Activated T-cell treated with anti-CD3 and anti-CD28 coated beads, Interleukin-2, amount 50 U/mL, for 4 hours (primary cell): ENCODE measurements around the gene CRNKL1. TPM values are rescaled to one million over a fixed set of nuclear protein-coding genes. Genes with fewer than 3 reads are reported as not detected.

ENCODE experiments used
- ATAC-seq, 2 donors: fragments of 200-7000 bp; cut with Tn5 transposase; one replicate each; pipeline ENCODE4 v1.10.0; 2021
- DNase-seq: peaks from one replicate; pipeline ENCODE4 v3.0.0-alpha.2; 2020
- H3K27me3 Mint-ChIP-seq: one replicate; pipeline ENCODE4 v1.8.0; 2021; ENCODE audit warnings: low read depth, mixed read lengths
- H3K36me3 Mint-ChIP-seq: one replicate; pipeline ENCODE4 v1.8.0; 2022; ENCODE audit warnings: mixed read lengths; ENCODE audit not compliant: insufficient read depth
- H3K4me1 Mint-ChIP-seq: one replicate; pipeline ENCODE4 v1.8.0; 2021; ENCODE audit warnings: low read depth, mixed read lengths
- H3K4me3 Mint-ChIP-seq: one replicate; pipeline ENCODE4 v1.8.0; 2021; ENCODE audit warnings: mild to moderate bottlenecking, moderate library complexity, mixed read lengths
- H3K9me3 Mint-ChIP-seq: one replicate; pipeline ENCODE4 v1.8.0; 2021; ENCODE audit warnings: mixed read lengths
- total RNA-seq, 3 donors: library from RNA; stranded (reverse); gene quantifications; one replicate each; pipeline ENCODE4 v1.2.1, GENCODE V29; 2021

The CRNKL1 gene
- total RNA-seq, 3 donors from 2014 or later, result 24.0 to 25.9 (median 24.3) TPM

- H3K4me1 Mint-ChIP-seq, result no peaks in the 10 kb centered on the region
- no peak overlapping the region for H3K4me3 Mint-ChIP-seq
- ATAC-seq (no peak), DNase-seq (no peak)
- no peaks in the 10 kb centered on the region for H3K36me3 Mint-ChIP-seq
- H3K9me3 Mint-ChIP-seq, result no peaks in the 10 kb centered on the region
- H3K27me3 Mint-ChIP-seq, result peaks cover 3% of the 10 kb centered on the region
Observed at GRCh38 chr20:20076297-20077065, 24.2 kb upstream of the CRNKL1 start.

GRCh38 chr20:20075032-20075431 is 22.8 kb upstream of the CRNKL1 start:
- no peaks in the 10 kb centered on the region for H3K36me3 Mint-ChIP-seq
- H3K4me1 Mint-ChIP-seq, result no peaks in the 10 kb centered on the region
- H3K4me3 Mint-ChIP-seq, result no peak overlapping the region
- H3K27me3 Mint-ChIP-seq, result peaks cover 3% of the 10 kb centered on the region
- no peak for ATAC-seq
- DNase-seq, result no peak
- H3K9me3 Mint-ChIP-seq, result no peaks in the 10 kb centered on the region

GRCh38 chr20:20073801-20074371 is 21.6 kb upstream of the CRNKL1 start:
- no peak for ATAC-seq
- H3K4me3 Mint-ChIP-seq, result no peak overlapping the region
- no peaks in the 10 kb centered on the region for H3K9me3 Mint-ChIP-seq
- no peaks in the 10 kb centered on the region for H3K36me3 Mint-ChIP-seq
- peaks cover 2% of the 10 kb centered on the region for H3K27me3 Mint-ChIP-seq
- DNase-seq, result no peak
- H3K4me1 Mint-ChIP-seq, result no peaks in the 10 kb centered on the region

GRCh38 chr20:20070871-20071726 is 18.8 kb upstream of the CRNKL1 start:
- DNase-seq, result no peak

GRCh38 chr20:20065361-20065760 is 13.1 kb upstream of the CRNKL1 start:
- Mint-ChIP-seq H3K36me3 (no peaks in the 10 kb centered on the region), H3K4me3 (no peak overlapping the region), H3K27me3 (peaks cover 28% of the 10 kb centered on the region), H3K9me3 (no peaks in the 10 kb centered on the region), H3K4me1 (no peaks in the 10 kb centered on the region)
- DNase-seq, result no peak
- no peak for ATAC-seq

More at GRCh38 chr20:20070871-20071726, 18.8 kb upstream of the CRNKL1 start:
- Mint-ChIP-seq H3K9me3 (no peaks in the 10 kb centered on the region), H3K27me3 (peaks cover 2% of the 10 kb centered on the region), H3K4me1 (no peaks in the 10 kb centered on the region), H3K36me3 (no peaks in the 10 kb centered on the region), H3K4me3 (no peak overlapping the region)
- no peak for ATAC-seq

- no peak for ATAC-seq
- Mint-ChIP-seq H3K36me3 (no peaks in the 10 kb centered on the region), H3K4me3 (no peak overlapping the region), H3K9me3 (no peaks in the 10 kb centered on the region), H3K4me1 (no peaks in the 10 kb centered on the region), H3K27me3 (peaks cover 28% of the 10 kb centered on the region)
- DNase-seq, result no peak
Observed at GRCh38 chr20:20063941-20064702, 11.9 kb upstream of the CRNKL1 start.

- Mint-ChIP-seq H3K4me1 (no peaks in the 10 kb centered on the region), H3K4me3 (no peak overlapping the region), H3K36me3 (no peaks in the 10 kb centered on the region), H3K9me3 (no peaks in the 10 kb centered on the region), H3K27me3 (peaks cover 30% of the 10 kb centered on the region)
- ATAC-seq (no peak), DNase-seq (no peak)
Observed at GRCh38 chr20:20060234-20060998, 8.2 kb upstream of the CRNKL1 start.

- Mint-ChIP-seq H3K36me3 (peaks cover 23% of the 10 kb centered on the region), H3K9me3 (no peaks in the 10 kb centered on the region), H3K4me1 (peaks cover 20% of the 10 kb centered on the region), H3K27me3 (peaks cover 8% of the 10 kb centered on the region), H3K4me3 (peak overlapping the region; percentile 98)
- peak; percentile 22 to 28 for ATAC-seq
- DNase-seq, result no peak
Observed at GRCh38 chr20:20051767-20052073, 546 bp downstream of the CRNKL1 start.

- Mint-ChIP-seq H3K9me3 (no peaks in the 10 kb centered on the region), H3K27me3 (no peaks in the 10 kb centered on the region), H3K4me3 (no peak overlapping the region), H3K36me3 (peaks cover 58% of the 10 kb centered on the region), H3K4me1 (no peaks in the 10 kb centered on the region)
- DNase-seq, result no peak
- no peak for ATAC-seq
Observed at GRCh38 chr20:20039752-20040387, 12.4 kb downstream of the CRNKL1 start.

- no peak overlapping the region for H3K4me3 Mint-ChIP-seq
- H3K9me3 Mint-ChIP-seq, result no peaks in the 10 kb centered on the region
- no peaks in the 10 kb centered on the region for H3K4me1 Mint-ChIP-seq
- H3K27me3 Mint-ChIP-seq, result no peaks in the 10 kb centered on the region
- DNase-seq, result no peak
- H3K36me3 Mint-ChIP-seq, result peaks cover 53% of the 10 kb centered on the region
- no peak for ATAC-seq
Observed at GRCh38 chr20:20038586-20038985, 13.7 kb downstream of the CRNKL1 start.

- H3K36me3 Mint-ChIP-seq, result peaks cover 47% of the 10 kb centered on the region
- H3K4me3 Mint-ChIP-seq, result no peak overlapping the region
- no peaks in the 10 kb centered on the region for H3K4me1 Mint-ChIP-seq
- H3K9me3 Mint-ChIP-seq, result no peaks in the 10 kb centered on the region
- no peaks in the 10 kb centered on the region for H3K27me3 Mint-ChIP-seq
- ATAC-seq (no peak), DNase-seq (no peak)
Observed at GRCh38 chr20:20037960-20038359, 14.3 kb downstream of the CRNKL1 start.

GRCh38 chr20:20036756-20037155 is 15.5 kb downstream of the CRNKL1 start:
- no peaks in the 10 kb centered on the region for H3K27me3 Mint-ChIP-seq
- no peaks in the 10 kb centered on the region for H3K9me3 Mint-ChIP-seq

GRCh38 chr20:20034486-20034885 is 17.8 kb downstream of the CRNKL1 start:
- no peaks in the 10 kb centered on the region for H3K4me1 Mint-ChIP-seq
- H3K36me3 Mint-ChIP-seq, result peaks cover 37% of the 10 kb centered on the region
- no peak for ATAC-seq

More at GRCh38 chr20:20036756-20037155, 15.5 kb downstream of the CRNKL1 start:
- ATAC-seq, result no peak
- H3K4me1 Mint-ChIP-seq, result no peaks in the 10 kb centered on the region
- DNase-seq, result no peak
- H3K4me3 Mint-ChIP-seq, result no peak overlapping the region
- H3K36me3 Mint-ChIP-seq, result peaks cover 41% of the 10 kb centered on the region

More at GRCh38 chr20:20034486-20034885, 17.8 kb downstream of the CRNKL1 start:
- H3K9me3 Mint-ChIP-seq, result no peaks in the 10 kb centered on the region
- no peak for DNase-seq
- H3K4me3 Mint-ChIP-seq, result no peak overlapping the region
- H3K27me3 Mint-ChIP-seq, result no peaks in the 10 kb centered on the region
